ENCODE results near the gene HDGF. TPM values are rescaled to one million over a fixed set of nuclear protein-coding genes. Genes with fewer than 3 reads are reported as not detected.
"Not testable (repeated sequence)": the region's sequence is repeated elsewhere in the genome, so short reads cannot be mapped to it uniquely, and the experiment has no call there.

HDGF gene
- total RNA-seq, 2 donors from 2014 or later, result 92.4 to 122 TPM

GRCh38 chr1:156767879-156768604 lies 16.6 kb upstream of the HDGF start:
- Histone ChIP-seq H3K27ac (peak overlapping the region; percentile 82 to 96 (median 93)), H3K27me3 (no peaks in the 10 kb centered on the region), H3K4me1 (peaks cover 46% of the 10 kb centered on the region), H3K36me3 (replicated peaks in 1 of 2; ENCODE audit: insufficient read depth in 1 of 2, low read depth in 2 of 2) (peaks cover 0 to 2% of the 10 kb centered on the region in 2 donors), H3K4me3 (peak overlapping the region; percentile 75 to 87), H3K9me3 (no peaks in the 10 kb centered on the region)
- no peak for ATAC-seq
- TF ChIP-seq POLR2A (IDR thresholded peaks at IDR 0.05), result no peak
- 0 to 1% methylated on average over 20 to 30 of the region's 31 CpGs for WGBS, 2 donors
- intact Hi-C loops (cut with DNase I), result no loop called here
- peak in 2 of 4 donors; percentile 27 to 36 for DNase-seq

- H3K27ac ChIP-seq, result peak within 1 kb of the TSS; percentile 82 to 96 (median 93)
- H3K27me3 ChIP-seq, result no peaks in the 10 kb centered on the region
- WGBS, 2 donors, result 0% methylated on average over 20 to 50 of the region's 50 CpGs
- DNase-seq (peak; percentile 97 to 99 (median 98)), ATAC-seq (peak; percentile 95)
- peaks cover 39% of the 10 kb centered on the region for H3K4me1 ChIP-seq
- intact Hi-C loops (cut with DNase I), result no loop called here
- H3K36me3 ChIP-seq (replicated peaks in 1 of 2; ENCODE audit: insufficient read depth in 1 of 2, low read depth in 2 of 2), result peaks cover 0 to 2% of the 10 kb centered on the region in 2 donors
- H3K9me3 ChIP-seq, result no peaks in the 10 kb centered on the region
- TF ChIP-seq POLR2A (IDR thresholded peaks at IDR 0.05) (peak; percentile 15 to 67 (median 66)), CTCF (IDR thresholded peaks at IDR 0.05) (peak in 2 of 7 experiments; percentile 5 to 6)
- peak within 1 kb of the TSS; percentile 75 to 87 for H3K4me3 ChIP-seq
Observed at GRCh38 chr1:156767101-156767878, 15.8 kb upstream of the HDGF start, which contains the start of gene PRCC. Gene PRCC, plus strand, starts transcription at chr1:156767535. Its CDS starts 237 bp downstream, at chr1:156767772.

GRCh38 chr1:156766298-156767100 lies 15.0 kb upstream of the HDGF start:
- no peak for TF ChIP-seq CTCF (IDR thresholded peaks at IDR 0.05)
- TF ChIP-seq POLR2A (IDR thresholded peaks at IDR 0.05), result peak in 1 of 3 donors; percentile 37
- DNase-seq (no peak), ATAC-seq (peak; percentile 6)
- intact Hi-C loops (cut with DNase I), result no loop called here
- Histone ChIP-seq H3K27ac (peak overlapping the region; percentile 53 to 96 (median 76)), H3K4me1 (peaks cover 38% of the 10 kb centered on the region), H3K36me3 (replicated peaks in 1 of 2; ENCODE audit: insufficient read depth in 1 of 2, low read depth in 2 of 2) (peaks cover 0 to 2% of the 10 kb centered on the region in 2 donors), H3K9me3 (no peaks in the 10 kb centered on the region), H3K4me3 (peak overlapping the region; percentile 30 to 38), H3K27me3 (no peaks in the 10 kb centered on the region)
- 5 to 7% methylated on average over 14 of the region's 14 CpGs for WGBS, 2 donors

- Histone ChIP-seq H3K4me1 (peaks cover 30% of the 10 kb centered on the region), H3K27me3 (no peaks in the 10 kb centered on the region), H3K9me3 (no peaks in the 10 kb centered on the region), H3K27ac (no peak overlapping the region), H3K4me3 (no peak overlapping the region), H3K36me3 (replicated peaks in 1 of 2; ENCODE audit: insufficient read depth in 1 of 2, low read depth in 2 of 2) (no peaks in the 10 kb centered on the region)
- ATAC-seq, result no peak
- WGBS, 2 donors, result 80 to 84% methylated on average over 5 of the region's 5 CpGs
- DNase-seq, result no peak
- TF ChIP-seq CTCF (IDR thresholded peaks at IDR 0.05), result no peak
- no peak for TF ChIP-seq POLR2A (IDR thresholded peaks at IDR 0.05)
- intact Hi-C loops (cut with DNase I), result no loop called here
Observed at GRCh38 chr1:156765666-156766065, 14.2 kb upstream of the HDGF start.

GRCh38 chr1:156765136-156765535 lies 13.7 kb upstream of the HDGF start:
- intact Hi-C loops (cut with DNase I); H3K4me3 ChIP-seq; H3K27me3 ChIP-seq; H3K27ac ChIP-seq; ATAC-seq; DNase-seq; H3K36me3 ChIP-seq (replicated peaks in 1 of 2; ENCODE audit: insufficient read depth in 1 of 2, low read depth in 2 of 2); H3K9me3 ChIP-seq: not testable (repeated sequence)
- WGBS, 2 donors, result 94 to 99% methylated on average over 14 to 15 of the region's 15 CpGs
- H3K4me1 ChIP-seq, result peaks cover 25% of the 10 kb centered on the region

Data from body of pancreas (tissue), 4 donors.